Epithelial cell of esophagus (primary cell): Measurements from ENCODE around the gene TECR.
"Not testable (repeated sequence)": the region's sequence is repeated elsewhere in the genome, so short reads cannot be mapped to it uniquely, and the experiment has no call there.

ENCODE experiments used
- DNase-seq: peaks from one replicate; pipeline ENCODE4 v3.0.0; 2010; ENCODE audit warnings: low read depth
- H3K4me3 ChIP-seq: 2 replicates; pipeline ENCODE4 v1.5.1; 2011; ENCODE audit warnings: mild to moderate bottlenecking, low read length, control low read depth
- CTCF ChIP-seq: IDR thresholded peaks from 2 replicates; pipeline ENCODE4 v1.5.1; 2011; ENCODE audit warnings: low read depth, mild to moderate bottlenecking, low read length, control low read depth, inconsistent platforms; ENCODE audit not compliant: insufficient read depth; ENCODE audit errors: missing control alignments

TECR gene

GRCh38 chr19:14550201-14550754 lies 20.9 kb downstream of the TECR start:
- DNase-seq = peak; percentile 85
- no peak overlapping the region for H3K4me3 ChIP-seq
- TF ChIP-seq CTCF = no peak

GRCh38 chr19:14551134-14552005 lies 22.0 kb downstream of the TECR start:
- peak; percentile 75 for TF ChIP-seq CTCF
- peak; percentile 92 for DNase-seq
- H3K4me3 ChIP-seq = not testable (repeated sequence)

- H3K4me3 ChIP-seq = not testable (repeated sequence)
Measured at GRCh38 chr19:14552006-14552360, 22.6 kb downstream of the TECR start.

GRCh38 chr19:14553042-14553938 lies 23.9 kb downstream of the TECR start:
- no peak overlapping the region for H3K4me3 ChIP-seq
- DNase-seq = no peak
- no peak for TF ChIP-seq CTCF

More at GRCh38 chr19:14552006-14552360, 22.6 kb downstream of the TECR start:
- not testable (repeated sequence) for DNase-seq

- no peak for TF ChIP-seq CTCF
- no peak for DNase-seq
- H3K4me3 ChIP-seq = no peak overlapping the region
Measured at GRCh38 chr19:14553939-14554243, 24.5 kb downstream of the TECR start.

GRCh38 chr19:14554382-14554812 lies 25.0 kb downstream of the TECR start:
- DNase-seq = peak; percentile 82
- no peak overlapping the region for H3K4me3 ChIP-seq
- TF ChIP-seq CTCF = peak; percentile 47

GRCh38 chr19:14555918-14556661 lies 26.7 kb downstream of the TECR start:
- no peak for TF ChIP-seq CTCF
- no peak overlapping the region for H3K4me3 ChIP-seq
- peak; percentile 65 for DNase-seq
